Smooth muscle cell (in vitro differentiated cells): Measurements from ENCODE around the gene EPGN. TPM values are rescaled to one million over a fixed set of nuclear protein-coding genes. Genes with fewer than 3 reads are reported as not detected.
"Not testable (repeated sequence)": the region's sequence is repeated elsewhere in the genome, so short reads cannot be mapped to it uniquely, and the experiment has no call there.

ENCODE experiments used
- DNase-seq: peaks from one replicate; lab custom pipeline; 2025; ENCODE audit not compliant: unreplicated experiment; lab: John Stamatoyannopoulos, UW
- H2AFZ ChIP-seq: fragments of 200-600 bp; sonication (generic); 2 replicates; pipeline ENCODE4 v1.6.0; 2016; ENCODE audit warnings: antibody characterized with exemption, low read depth, mild to moderate bottlenecking
- H3F3A ChIP-seq: fragments of 200-600 bp; sonication (generic); 2 replicates; pipeline ENCODE4 v1.6.0; 2017; ENCODE audit warnings: antibody characterized with exemption, low read depth
- H3K27ac ChIP-seq: fragments of 200-600 bp; sonication (generic); 2 replicates; pipeline ENCODE4 v1.5.1; 2016; ENCODE audit warnings: low read depth, mild to moderate bottlenecking
- H3K27me3 ChIP-seq: fragments of 200-600 bp; sonication (generic); 2 replicates; pipeline ENCODE4 v1.6.1; 2016; ENCODE audit warnings: low read depth, mild to moderate bottlenecking
- H3K36me3 ChIP-seq: fragments of 200-600 bp; sonication (generic); 2 replicates; pipeline ENCODE4 v1.5.1; 2016; ENCODE audit warnings: low read depth
- H3K4me1 ChIP-seq: fragments of 200-600 bp; sonication (generic); 2 replicates; pipeline ENCODE4 v1.5.1; 2016; ENCODE audit warnings: low read depth
- H3K4me2 ChIP-seq: fragments of 200-600 bp; sonication (generic); 2 replicates; pipeline ENCODE4 v1.6.0; 2016; ENCODE audit warnings: mild to moderate bottlenecking
- H3K4me3 ChIP-seq: fragments of 200-600 bp; sonication (generic); 2 replicates; pipeline ENCODE4 v1.5.1; 2016; ENCODE audit warnings: mild to moderate bottlenecking
- H3K79me2 ChIP-seq: fragments of 200-600 bp; sonication (generic); 2 replicates; pipeline ENCODE4 v1.6.0; 2016; ENCODE audit warnings: low read depth, mild to moderate bottlenecking
- H3K9ac ChIP-seq: fragments of 200-600 bp; sonication (generic); 2 replicates; pipeline ENCODE4 v1.6.0; 2016; ENCODE audit warnings: low read depth
- H3K9me3 ChIP-seq: fragments of 200-600 bp; sonication (generic); replicated peaks from 2 replicates; pipeline ENCODE4 v1.5.1; 2016; ENCODE audit warnings: low read depth
- H4K20me1 ChIP-seq: fragments of 200-600 bp; sonication (generic); 2 replicates; pipeline ENCODE4 v1.6.0; 2016; ENCODE audit warnings: low read depth
- CTCF ChIP-seq: fragments of 200-600 bp; sonication (generic); IDR thresholded peaks from 2 replicates; pipeline ENCODE4 v1.5.1; 2017; ENCODE audit warnings: borderline replicate concordance, mild to moderate bottlenecking, antibody characterized with exemption; ENCODE audit not compliant: insufficient read depth, poor library complexity, severe bottlenecking
- WGBS: methylation state at CpG from one replicate; pipeline ENCODE4 v1.1.7; 2016; ENCODE audit warnings: low lambda C conversion rate; 5-methylcytosine and 5-hydroxymethylcytosine counted together
- polyA plus RNA-seq: library from polyadenylated mRNA; unstranded; fragments of >200 nt; fragmentation: Nextera tagmentation; extraction: Ambion mirVana; gene quantifications from 2 replicates; pipeline ENCODE4 v1.2.1, GENCODE V29; 2016
- total RNA-seq: library from RNA; depleted of rRNA; stranded (reverse); fragments of >200 nt; gene quantifications from 2 replicates; pipeline ENCODE4 v1.2.3, GENCODE V29; 2014

The EPGN gene
- total and polyA plus RNA-seq, 2 experiments from 2014 or later, result 1.6 to 31.8 TPM

- no peak for TF ChIP-seq CTCF
- no peak overlapping the region for H3K9ac ChIP-seq
- DNase-seq, result no peak
- no peaks in the 10 kb centered on the region for H4K20me1 ChIP-seq
- H3K4me1 ChIP-seq, result no peaks in the 10 kb centered on the region
- H2AFZ ChIP-seq, result no peak overlapping the region
- H3K79me2 ChIP-seq, result no peaks in the 10 kb centered on the region
- no peaks in the 10 kb centered on the region for H3K27me3 ChIP-seq
- H3K9me3 ChIP-seq, result no peaks in the 10 kb centered on the region
- H3F3A ChIP-seq, result no peaks in the 10 kb centered on the region
- no peak overlapping the region for H3K27ac ChIP-seq
- H3K36me3 ChIP-seq, result no peaks in the 10 kb centered on the region
- H3K4me3 ChIP-seq, result no peak overlapping the region
- no peak overlapping the region for H3K4me2 ChIP-seq
Observed at GRCh38 chr4:74339501-74339900, 31.2 kb downstream of the EPGN start.

- H3K36me3 ChIP-seq, H3K9me3 ChIP-seq, H3K4me2 ChIP-seq, H3K4me3 ChIP-seq, H4K20me1 ChIP-seq, H3K4me1 ChIP-seq, H3F3A ChIP-seq, H3K27ac ChIP-seq, H3K9ac ChIP-seq, H3K79me2 ChIP-seq, H2AFZ ChIP-seq, H3K27me3 ChIP-seq, DNase-seq: not testable (repeated sequence)
Observed at GRCh38 chr4:74340421-74340820, 32.2 kb downstream of the EPGN start.

- H3K27me3 ChIP-seq, result no peaks in the 10 kb centered on the region
- 89% methylated on average over 1 of the region's 1 CpG for whole genome bisulfite sequencing
- no peak overlapping the region for H3K9ac ChIP-seq
- no peak overlapping the region for H2AFZ ChIP-seq
- no peaks in the 10 kb centered on the region for H3K36me3 ChIP-seq
- no peak for DNase-seq
- no peaks in the 10 kb centered on the region for H3F3A ChIP-seq
- TF ChIP-seq CTCF, result no peak
- no peak overlapping the region for H3K4me3 ChIP-seq
- no peaks in the 10 kb centered on the region for H3K9me3 ChIP-seq
- no peaks in the 10 kb centered on the region for H3K79me2 ChIP-seq
- H3K4me1 ChIP-seq, result no peaks in the 10 kb centered on the region
- no peak overlapping the region for H3K4me2 ChIP-seq
- no peak overlapping the region for H3K27ac ChIP-seq
- no peaks in the 10 kb centered on the region for H4K20me1 ChIP-seq
Observed at GRCh38 chr4:74344031-74344430, 35.8 kb downstream of the EPGN start.

- H4K20me1 ChIP-seq, result no peaks in the 10 kb centered on the region
- no peak for TF ChIP-seq CTCF
- H2AFZ ChIP-seq, result no peak overlapping the region
- H3K36me3 ChIP-seq, result no peaks in the 10 kb centered on the region
- H3K4me2 ChIP-seq, result no peak overlapping the region
- no peaks in the 10 kb centered on the region for H3K79me2 ChIP-seq
- no peak for DNase-seq
- no peak overlapping the region for H3K9ac ChIP-seq
- no peak overlapping the region for H3K4me3 ChIP-seq
- no peaks in the 10 kb centered on the region for H3K9me3 ChIP-seq
- H3F3A ChIP-seq, result no peaks in the 10 kb centered on the region
- no peaks in the 10 kb centered on the region for H3K27me3 ChIP-seq
- 89% methylated on average over 4 of the region's 4 CpGs for WGBS
- H3K4me1 ChIP-seq, result no peaks in the 10 kb centered on the region
- H3K27ac ChIP-seq, result no peak overlapping the region
Observed at GRCh38 chr4:74353858-74354257, 45.6 kb downstream of the EPGN start.
